ENCODE results near the gene SLC33A1.

DNA sequence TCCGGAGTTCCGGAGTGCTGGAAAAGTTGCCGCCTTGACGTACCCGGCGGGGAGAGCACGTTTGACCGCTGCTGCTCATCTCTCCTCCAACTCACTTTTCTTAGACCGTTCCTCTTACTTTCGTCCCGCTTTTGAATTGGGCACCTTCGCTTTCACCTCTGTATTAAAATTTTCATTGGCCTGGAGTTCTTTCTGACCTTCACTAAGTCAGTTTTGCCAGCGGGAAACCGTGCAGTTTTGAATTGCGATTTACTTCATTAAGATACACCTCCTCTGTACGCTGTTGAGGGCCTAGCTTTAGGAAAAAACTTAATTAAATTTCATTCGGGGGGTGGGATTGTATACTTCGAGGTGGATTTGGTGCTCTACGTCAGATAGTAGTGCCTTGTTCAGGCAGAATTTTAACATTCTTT, 17.5 kb upstream of the SLC33A1 start:
- TF ChIP-seq, protein P1, sequence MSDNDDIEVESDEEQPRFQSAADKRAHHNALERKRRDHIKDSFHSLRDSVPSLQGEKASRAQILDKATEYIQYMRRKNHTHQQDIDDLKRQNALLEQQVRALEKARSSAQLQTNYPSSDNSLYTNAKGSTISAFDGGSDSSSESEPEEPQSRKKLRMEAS (IDR thresholded peaks at IDR 0.05): no peak
- no peak for TF ChIP-seq EZH2phosphoT487 (IDR thresholded peaks at IDR 0.05; ENCODE audit: borderline replicate concordance)
- TF ChIP-seq, protein P2, sequence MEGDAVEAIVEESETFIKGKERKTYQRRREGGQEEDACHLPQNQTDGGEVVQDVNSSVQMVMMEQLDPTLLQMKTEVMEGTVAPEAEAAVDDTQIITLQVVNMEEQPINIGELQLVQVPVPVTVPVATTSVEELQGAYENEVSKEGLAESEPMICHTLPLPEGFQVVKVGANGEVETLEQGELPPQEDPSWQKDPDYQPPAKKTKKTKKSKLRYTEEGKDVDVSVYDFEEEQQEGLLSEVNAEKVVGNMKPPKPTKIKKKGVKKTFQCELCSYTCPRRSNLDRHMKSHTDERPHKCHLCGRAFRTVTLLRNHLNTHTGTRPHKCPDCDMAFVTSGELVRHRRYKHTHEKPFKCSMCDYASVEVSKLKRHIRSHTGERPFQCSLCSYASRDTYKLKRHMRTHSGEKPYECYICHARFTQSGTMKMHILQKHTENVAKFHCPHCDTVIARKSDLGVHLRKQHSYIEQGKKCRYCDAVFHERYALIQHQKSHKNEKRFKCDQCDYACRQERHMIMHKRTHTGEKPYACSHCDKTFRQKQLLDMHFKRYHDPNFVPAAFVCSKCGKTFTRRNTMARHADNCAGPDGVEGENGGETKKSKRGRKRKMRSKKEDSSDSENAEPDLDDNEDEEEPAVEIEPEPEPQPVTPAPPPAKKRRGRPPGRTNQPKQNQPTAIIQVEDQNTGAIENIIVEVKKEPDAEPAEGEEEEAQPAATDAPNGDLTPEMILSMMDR (IDR thresholded peaks at IDR 0.05 in 2 of 3, conservative IDR thresholded peaks at IDR 0.05 in 1 of 3; ENCODE audit: borderline replicate concordance in 1 of 3, insufficient read depth in 1 of 3, low read depth in 2 of 3, low read length in 2 of 3): no peak
- TF ChIP-seq POLR2A (IDR thresholded peaks at IDR 0.05; ENCODE audit: borderline replicate concordance, extremely low read depth, insufficient read depth, insufficient read length): no peak
- TF ChIP-seq ZNF274 (IDR thresholded peaks at IDR 0.05; ENCODE audit: low read depth, low read length): no peak
- TF ChIP-seq SIN3A (IDR thresholded peaks at IDR 0.05; ENCODE audit: low read depth): no peak
- no peak for TF ChIP-seq POLR2AphosphoS5 (IDR thresholded peaks at IDR 0.05; ENCODE audit: low read depth, low read length)
- TF ChIP-seq EZH2 (IDR thresholded peaks at IDR 0.05): no peak
- TF ChIP-seq EGR1 (IDR thresholded peaks at IDR 0.05; ENCODE audit: low read depth): no peak

Measured in HCT116 (cell line).